K562 (cell line): ENCODE data around the gene EFHD2. TPM values are rescaled to one million over a fixed set of nuclear protein-coding genes. Genes with fewer than 3 reads are reported as not detected.

Experiments used
- KDM1A ChIP-seq, 2 experiments: fragments of 450-650 bp; IDR thresholded peaks; 2 replicates each; pipeline ENCODE4 v1.6.1; 2016; ENCODE audit warnings: mild to moderate bottlenecking in 2 of 2
- KLF10 ChIP-seq: fragments of 250-450 bp; sonication (Bioruptor Pico); IDR thresholded peaks from 2 replicates; pipeline ENCODE4 v1.6.1; 2021; ENCODE audit warnings: matching md5 sums
- NFIC ChIP-seq: fragments of 450-650 bp; IDR thresholded peaks from 2 replicates; pipeline ENCODE4 v1.6.1; 2017; ENCODE audit warnings: mild to moderate bottlenecking, inconsistent platforms
- PPARD ChIP-seq: fragments of 250-450 bp; sonication (Bioruptor Pico); IDR thresholded peaks from 2 replicates; pipeline ENCODE4 v1.8.0; 2022; ENCODE audit warnings: inconsistent platforms, mild to moderate bottlenecking, moderate library complexity
- THAP12 ChIP-seq: fragments of 250-450 bp; sonication (Bioruptor Pico); IDR thresholded peaks from 2 replicates; pipeline ENCODE4 v1.9.0; 2021; ENCODE audit warnings: mild to moderate bottlenecking, inconsistent platforms
- ZNF24 ChIP-seq: fragments of 450-650 bp; IDR thresholded peaks from 2 replicates; pipeline ENCODE4 v1.6.1; 2016
- ZNF444 ChIP-seq: fragments of 250-450 bp; sonication (Bioruptor Pico); IDR thresholded peaks from 2 replicates; pipeline ENCODE4 v1.4.0; 2020; ENCODE audit warnings: mild to moderate bottlenecking, moderate library complexity
- polyA plus RNA-seq, 8 experiments: library from polyadenylated mRNA; depleted of rRNA in 4 of 8; stranded (reverse) in 5 of 8; unstranded in 3 of 8; fragments of >200 nt; fragmentation: Nextera tagmentation in 2 of 8; fragmentation: Illumina TruSeq in 1 of 8; extraction: Ambion mirVana in 2 of 8; extraction: Trizol in 1 of 8; gene quantifications; 2 replicates each; pipeline versions ENCODE4 v1.2.1 to v1.2.3, GENCODE V29; 2011 to 2014; ENCODE audit warnings: inconsistent platforms in 1 of 8, missing spikeins in 1 of 8
- total RNA-seq, 7 experiments: library from RNA; depleted of rRNA in 6 of 7; stranded (reverse); fragments of >200 nt in 6 of 7; fragmentation: Illumina TruSeq in 2 of 7; extraction: Trizol in 2 of 7; gene quantifications; 2 replicates each; pipeline versions ENCODE4 v1.2.1 to v1.2.3, GENCODE V29; 2011 to 2021; ENCODE audit warnings: low replicate concordance in 1 of 7
- TF ChIP-seq, protein P1 (sequence below): fragments of 250-450 bp; sonication (Bioruptor Pico); IDR thresholded peaks from 2 replicates; pipeline ENCODE4 v1.5.0; 2020; ENCODE audit warnings: mild to moderate bottlenecking, borderline replicate concordance

The EFHD2 gene
- total and polyA plus RNA-seq, 9 of the 15 experiments (the other 6 are each of a cell fraction or from before 2014, with no cell fraction given) = 1.7 to 73.5 (median 25.2) TPM

- TF ChIP-seq THAP12 (CRISPR knock-in tag) (no peak), NFIC (no peak), KDM1A (IDR thresholded peaks at IDR 0.05) (peak; percentile 88 to 94), ZNF444 (CRISPR knock-in tag) (no peak), KLF10 (CRISPR knock-in tag) (no peak), ZNF24 (no peak), PPARD (CRISPR knock-in tag) (no peak)
- TF ChIP-seq, protein P1, sequence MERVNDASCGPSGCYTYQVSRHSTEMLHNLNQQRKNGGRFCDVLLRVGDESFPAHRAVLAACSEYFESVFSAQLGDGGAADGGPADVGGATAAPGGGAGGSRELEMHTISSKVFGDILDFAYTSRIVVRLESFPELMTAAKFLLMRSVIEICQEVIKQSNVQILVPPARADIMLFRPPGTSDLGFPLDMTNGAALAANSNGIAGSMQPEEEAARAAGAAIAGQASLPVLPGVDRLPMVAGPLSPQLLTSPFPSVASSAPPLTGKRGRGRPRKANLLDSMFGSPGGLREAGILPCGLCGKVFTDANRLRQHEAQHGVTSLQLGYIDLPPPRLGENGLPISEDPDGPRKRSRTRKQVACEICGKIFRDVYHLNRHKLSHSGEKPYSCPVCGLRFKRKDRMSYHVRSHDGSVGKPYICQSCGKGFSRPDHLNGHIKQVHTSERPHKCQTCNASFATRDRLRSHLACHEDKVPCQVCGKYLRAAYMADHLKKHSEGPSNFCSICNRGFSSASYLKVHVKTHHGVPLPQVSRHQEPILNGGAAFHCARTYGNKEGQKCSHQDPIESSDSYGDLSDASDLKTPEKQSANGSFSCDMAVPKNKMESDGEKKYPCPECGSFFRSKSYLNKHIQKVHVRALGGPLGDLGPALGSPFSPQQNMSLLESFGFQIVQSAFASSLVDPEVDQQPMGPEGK = no peak
These were observed 13.8 kb downstream of the EFHD2 start (continued) for GRCh38 chr1:15423355-15424077.
